Central memory CD4-positive, alpha-beta T cell (primary cell): ENCODE measurements around the gene PYHIN1.

Experiments used
- DNase-seq: peaks from one replicate; pipeline ENCODE4 v3.0.0; 2022
- total RNA-seq, 3 experiments: gene quantifications; one replicate each; lab custom pipeline; 2026; lab: John Stamatoyannopoulos, UW

Gene PYHIN1
- total RNA-seq: 9.1 to 75.4 (median 40.0) reads per million in 3 experiments

- DNase-seq: peak; percentile 57
Measured at GRCh38 chr1:158931055-158931737, at the start of gene PYHIN1. Gene PYHIN1 (plus strand): TSS chr1:158931552. CDS start chr1:158936911, 5,359 bp downstream.

DNA sequence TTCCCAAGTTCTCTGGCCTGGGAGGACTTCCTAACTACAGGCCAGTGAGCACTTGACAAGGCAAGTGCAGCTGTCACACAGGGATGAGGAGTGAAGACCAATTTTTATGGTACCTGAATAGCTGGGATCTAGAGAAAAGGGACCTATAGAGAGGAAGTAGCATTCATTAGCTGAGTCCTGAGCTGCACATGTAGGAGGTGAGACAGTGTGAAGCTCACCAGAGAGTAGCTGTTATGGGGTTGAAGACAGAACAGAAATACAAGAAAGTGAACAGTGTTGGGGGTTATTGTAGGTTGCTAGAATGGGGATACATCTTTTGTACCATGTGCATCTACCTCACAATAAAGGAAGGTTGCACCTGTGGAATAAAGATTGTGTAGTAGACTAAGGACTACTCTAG is 37.7 kb upstream of the PYHIN1 start:
- DNase-seq: no peak

DNA sequence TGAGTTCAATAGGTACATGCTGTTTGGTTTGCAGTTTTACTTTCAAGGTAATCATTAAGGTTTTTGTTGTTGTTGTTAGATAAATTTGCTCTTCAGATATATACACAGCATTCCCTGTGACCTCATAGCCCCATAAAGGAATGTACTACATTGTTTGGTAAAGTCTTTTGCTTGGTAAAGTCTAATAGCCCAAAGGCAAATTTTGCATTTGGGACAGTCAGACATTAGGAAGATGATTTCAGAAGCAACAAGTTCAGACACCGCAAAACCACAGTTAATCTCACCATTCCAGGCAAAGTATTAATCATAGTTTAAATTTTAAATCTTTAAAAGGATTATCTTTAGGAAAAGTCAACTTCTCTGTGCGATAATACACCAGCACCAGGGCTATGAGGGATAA is 32.6 kb upstream of the PYHIN1 start:
- DNase-seq: no peak

DNA sequence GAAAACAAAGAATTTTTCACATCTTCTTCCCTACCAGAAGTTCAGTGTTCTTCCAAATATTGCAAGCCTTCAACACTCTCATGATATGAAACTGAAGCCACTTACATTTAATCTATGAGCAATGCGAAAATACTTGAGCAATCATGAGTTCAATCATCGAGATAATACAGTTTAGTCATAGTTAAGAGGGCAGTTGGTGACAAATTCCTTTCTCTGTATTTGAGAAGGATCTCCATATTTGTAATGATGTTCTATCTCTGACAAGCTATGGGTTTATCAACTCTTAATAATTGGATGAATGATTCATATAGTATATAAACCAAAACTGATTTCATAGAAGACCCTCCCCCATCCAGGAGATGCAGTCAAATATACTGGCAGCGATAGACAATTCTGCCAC is 29.7 kb upstream of the PYHIN1 start:
- DNase-seq: no peak

DNA sequence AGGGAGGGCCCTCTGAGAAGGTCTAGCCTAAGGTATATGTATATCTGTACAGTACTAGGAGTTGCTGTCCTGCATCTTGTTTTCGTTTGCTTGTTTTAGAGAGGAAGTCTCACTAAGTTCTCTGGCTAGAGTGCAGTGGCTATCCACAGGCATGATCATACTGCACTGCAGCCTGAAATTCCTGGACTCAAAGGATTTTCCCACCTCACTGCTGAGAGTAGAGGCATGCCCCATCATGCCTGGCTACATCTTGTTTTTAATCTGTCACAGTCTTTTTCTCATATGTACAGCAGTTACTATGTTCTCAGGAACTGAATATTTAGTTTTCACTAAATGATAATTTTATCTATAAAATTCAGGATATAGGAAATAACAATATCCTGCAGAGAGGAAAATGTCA is 15.3 kb upstream of the PYHIN1 start:
- DNase-seq: no peak

GRCh38 chr1:158924677-158925076 is 6.7 kb upstream of the PYHIN1 start:
- no peak for DNase-seq

DNA sequence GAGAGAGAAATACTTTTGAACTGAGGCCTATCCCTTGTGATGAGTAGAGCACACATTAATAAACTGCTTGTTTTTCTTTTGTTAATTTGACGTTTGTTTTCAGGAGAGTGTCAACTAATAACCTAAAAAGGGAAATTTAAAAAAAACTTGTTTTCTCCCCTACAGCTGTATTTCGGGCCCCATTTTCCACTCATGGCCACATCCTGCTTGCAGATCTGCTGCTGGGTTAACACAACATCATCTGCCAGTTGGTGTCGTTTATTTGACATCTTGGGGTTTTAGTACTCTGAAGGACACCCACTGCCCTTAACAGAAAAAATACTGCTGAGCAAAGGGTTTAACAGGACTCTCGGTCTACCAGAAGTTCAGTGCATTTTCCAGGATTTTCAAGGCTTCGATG is 848 bp upstream of the PYHIN1 start:
- peak; percentile 50 for DNase-seq

GRCh38 chr1:158932171-158932570 is 819 bp downstream of the PYHIN1 start:
- no peak for DNase-seq

GRCh38 chr1:158933621-158934020 is 2.3 kb downstream of the PYHIN1 start:
- peak; percentile 28 for DNase-seq

DNA sequence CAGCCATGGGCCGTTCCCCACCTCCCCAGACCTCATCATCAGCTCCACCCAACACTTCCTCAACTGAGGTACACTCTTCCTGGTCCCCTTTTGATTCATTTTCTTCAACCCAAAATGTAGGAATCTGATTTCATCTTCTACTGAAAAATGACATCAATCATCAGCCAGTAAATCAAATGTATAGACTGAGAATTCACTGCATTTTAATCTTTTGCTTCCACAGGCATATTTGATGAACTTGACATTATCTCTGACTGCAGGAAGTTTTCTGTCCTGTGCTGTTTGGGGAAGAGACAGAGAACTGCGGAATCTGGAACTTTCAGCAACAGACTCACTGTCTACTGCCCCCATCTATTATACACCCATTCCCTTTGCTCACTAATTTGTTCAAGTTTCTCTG is 7.8 kb downstream of the PYHIN1 start:
- no peak for DNase-seq

DNA sequence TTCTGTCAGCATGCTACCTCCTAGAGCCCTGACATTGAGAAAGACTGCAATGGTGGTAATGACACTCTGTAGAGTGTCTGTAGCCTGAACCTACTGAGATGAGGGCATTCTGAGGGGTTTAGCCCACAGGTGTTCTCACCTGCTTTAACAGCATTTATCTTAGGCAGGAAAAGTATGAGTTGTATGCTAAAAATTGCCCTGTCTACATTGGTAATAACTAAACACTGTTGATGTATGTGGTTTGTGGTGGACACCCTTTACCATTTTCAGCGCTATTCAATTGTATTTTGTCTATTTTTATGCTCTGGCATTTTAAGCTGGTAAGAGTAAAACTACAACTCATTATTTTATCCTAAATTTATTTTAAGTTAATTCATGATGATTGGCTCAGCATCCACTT is 10.0 kb downstream of the PYHIN1 start:
- DNase-seq: no peak

DNA sequence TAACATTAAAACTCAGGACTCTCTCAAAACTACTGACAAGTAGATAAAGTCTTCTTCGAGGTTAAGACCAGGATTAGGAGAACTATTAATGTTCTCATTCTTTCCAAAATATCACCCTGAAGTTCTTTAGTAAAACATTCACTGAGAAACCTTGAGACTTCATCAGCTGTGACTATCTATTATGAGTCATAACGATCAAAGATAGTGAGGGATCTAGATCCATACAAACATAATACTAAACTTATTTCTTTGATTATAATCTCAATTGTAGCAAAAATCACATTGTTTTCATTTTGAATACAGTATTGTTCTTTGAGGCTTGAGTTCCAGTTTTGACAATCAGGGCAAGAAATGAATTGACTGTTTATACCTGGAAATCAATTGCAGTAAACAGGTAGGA is 11.1 kb downstream of the PYHIN1 start:
- no peak for DNase-seq

DNA sequence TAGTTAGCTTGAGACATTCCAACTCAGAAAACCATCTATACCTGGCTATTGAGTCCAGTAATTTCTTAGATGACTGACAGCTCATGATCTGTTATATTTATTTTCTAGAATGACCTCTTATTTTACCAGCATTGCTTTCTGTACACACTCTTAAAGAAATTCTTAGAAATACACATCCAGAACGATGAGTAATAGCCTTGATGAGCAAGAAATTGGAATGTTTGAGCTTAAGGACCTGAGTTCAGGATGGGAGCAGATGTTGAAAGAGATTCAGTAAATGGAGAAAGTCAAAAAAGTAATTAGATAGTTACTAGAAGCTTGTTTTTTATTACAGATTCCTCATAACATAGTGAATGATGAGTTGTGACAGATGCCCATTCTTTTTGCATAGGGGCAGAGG is 11.7 kb downstream of the PYHIN1 start:
- no peak for DNase-seq

DNA sequence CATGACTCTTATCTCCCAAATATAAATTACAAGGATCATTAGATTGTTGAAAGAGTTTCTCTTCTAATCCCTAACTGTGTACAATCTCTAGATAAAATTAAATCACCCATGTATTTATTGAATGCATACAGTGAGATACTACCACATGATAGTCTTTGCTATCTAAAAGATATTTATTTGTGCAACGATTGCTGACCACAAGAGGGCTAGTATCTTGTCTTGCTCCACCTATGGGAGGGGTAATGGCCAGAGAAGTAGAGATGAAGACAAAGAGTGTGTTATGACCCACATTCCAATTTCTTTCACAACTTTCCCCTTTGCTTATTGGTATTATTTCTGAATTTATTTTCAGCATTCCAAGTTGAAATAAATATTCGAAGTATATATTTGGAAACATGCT is 13.7 kb downstream of the PYHIN1 start:
- no peak for DNase-seq

DNA sequence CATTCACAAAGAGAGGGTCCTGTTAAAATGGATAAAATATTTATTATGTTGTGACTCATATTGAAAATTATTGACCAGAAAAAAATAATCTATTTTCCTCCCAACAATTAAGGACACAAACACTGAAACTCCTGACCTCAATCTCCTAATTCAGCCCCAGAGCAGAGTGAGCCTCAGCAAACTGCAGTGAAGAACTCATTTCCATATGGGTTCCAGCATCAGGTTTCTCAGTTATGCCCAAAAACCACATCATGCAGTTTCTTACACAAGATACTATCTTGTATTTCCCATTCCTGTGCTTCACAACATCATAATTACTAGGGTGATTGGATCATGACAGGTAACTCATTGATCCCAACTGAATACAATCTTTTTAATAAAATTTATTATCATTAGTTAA is 15.4 kb downstream of the PYHIN1 start:
- DNase-seq: no peak

GRCh38 chr1:158951956-158952355 is 20.6 kb downstream of the PYHIN1 start:
- no peak for DNase-seq

DNA sequence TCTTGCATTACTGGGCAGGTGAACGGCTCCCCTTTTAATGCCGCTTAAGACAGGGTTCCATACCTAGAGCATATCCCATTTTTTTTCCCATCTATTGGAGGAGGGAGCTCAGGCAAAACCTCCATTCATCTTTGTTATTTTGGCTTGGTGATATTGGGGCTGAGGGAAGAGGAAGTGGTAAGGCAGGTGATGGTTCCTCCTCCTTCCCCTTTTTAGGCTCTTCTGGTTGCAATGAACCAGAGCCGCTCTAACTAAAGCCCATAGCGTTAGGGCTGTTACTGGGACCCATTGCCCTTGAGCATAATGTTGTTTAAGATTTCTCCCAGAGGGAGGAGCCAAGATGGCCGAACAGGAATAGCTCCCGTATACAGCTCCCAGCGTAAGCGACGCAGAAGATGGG is 21.1 kb downstream of the PYHIN1 start:
- no peak for DNase-seq

GRCh38 chr1:158961178-158961577 is 29.8 kb downstream of the PYHIN1 start:
- DNase-seq: no peak

DNA sequence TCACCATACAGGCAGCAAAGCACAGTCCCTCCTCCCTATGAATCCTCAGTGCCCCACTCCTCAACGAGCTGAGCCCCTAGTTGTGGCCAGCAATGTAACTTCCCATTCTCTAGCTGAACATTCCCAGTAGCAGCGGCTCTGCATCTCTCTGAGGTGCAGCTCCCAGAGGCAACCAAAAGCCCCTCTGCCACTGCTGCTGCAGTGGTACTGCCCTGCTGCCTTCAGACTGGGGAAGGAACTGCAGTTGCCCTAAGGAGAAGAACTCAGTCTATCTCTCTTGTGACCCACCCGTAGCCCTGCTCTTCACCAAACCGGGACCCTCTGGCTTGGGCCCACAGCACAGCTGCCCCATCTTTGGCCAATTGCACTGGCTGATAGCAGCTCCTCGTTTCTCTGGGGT is 31.6 kb downstream of the PYHIN1 start:
- no peak for DNase-seq

DNA sequence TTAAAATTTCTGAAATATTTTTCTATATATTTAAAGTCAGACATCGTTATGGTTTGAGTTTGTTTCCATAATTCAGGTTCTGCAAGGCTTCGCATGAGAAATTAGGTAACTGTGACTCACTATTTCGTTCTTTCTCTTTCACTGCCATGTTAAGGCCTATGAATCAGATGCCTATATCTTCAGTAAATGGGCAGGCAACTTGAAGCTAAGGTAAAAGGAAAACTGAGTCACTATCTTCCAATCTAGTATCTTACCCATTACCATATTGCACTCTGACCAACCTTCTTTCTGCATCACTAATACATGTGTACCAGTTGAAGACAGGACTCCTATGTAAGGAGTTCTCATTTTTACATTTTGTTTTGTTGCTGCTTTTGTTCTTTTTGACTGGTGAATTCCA is 37.8 kb downstream of the PYHIN1 start:
- DNase-seq: no peak

DNA sequence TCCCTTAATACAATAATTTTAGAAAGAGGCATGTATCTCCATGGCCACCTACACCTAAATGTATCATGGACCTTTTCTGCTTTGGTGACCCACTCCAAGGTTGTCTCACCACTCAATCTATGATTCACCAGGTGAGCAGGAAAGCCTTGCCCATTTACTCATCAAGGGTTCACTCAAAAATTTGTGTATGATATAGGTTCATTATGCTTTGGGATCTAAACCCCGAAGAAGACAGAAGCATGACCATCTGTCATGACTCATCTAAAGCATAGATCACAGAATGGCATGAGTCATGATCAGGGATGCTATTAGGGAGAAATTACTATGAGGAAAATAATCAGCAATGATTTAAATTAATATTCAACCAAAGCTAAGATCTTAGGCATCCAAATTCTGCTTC is 38.5 kb downstream of the PYHIN1 start:
- DNase-seq: no peak

GRCh38 chr1:158972841-158973240 is 41.5 kb downstream of the PYHIN1 start:
- no peak for DNase-seq

- no peak for DNase-seq
Measured at GRCh38 chr1:158976219-158976618, 44.9 kb downstream of the PYHIN1 start.

DNA sequence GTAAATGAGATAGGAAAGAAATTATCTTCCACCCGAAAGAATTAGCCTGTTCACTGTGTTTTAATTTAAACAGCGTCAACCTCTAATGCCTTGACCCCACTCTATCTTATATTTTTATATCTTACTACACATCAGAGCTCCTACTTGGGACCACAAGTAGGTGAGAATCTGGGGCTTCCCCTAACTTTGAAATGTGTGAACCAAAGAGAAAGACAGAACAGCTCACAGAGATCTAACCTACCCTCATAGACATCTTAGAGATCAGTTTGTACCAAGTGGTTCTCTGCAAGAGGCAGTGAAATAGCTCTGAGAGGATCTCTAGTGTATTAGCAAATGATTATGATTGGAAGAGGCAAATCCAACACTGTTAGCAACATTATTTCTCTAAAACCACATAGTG is 47.4 kb downstream of the PYHIN1 start:
- DNase-seq: no peak

- no peak for DNase-seq
Measured at GRCh38 chr1:158979229-158979628, 47.9 kb downstream of the PYHIN1 start.
